Osteoblast (primary cell): ENCODE data around the gene PDE10A. TPM values are rescaled to one million over a fixed set of nuclear protein-coding genes. Genes with fewer than 3 reads are reported as not detected.
"Not testable (repeated sequence)": the region's sequence is repeated elsewhere in the genome, so short reads cannot be mapped to it uniquely, and the experiment has no call there.

Experiments
- DNase-seq: peaks from one replicate; pipeline ENCODE4 v3.0.0; 2011; ENCODE audit warnings: low spot score, mixed read lengths; ENCODE audit not compliant: insufficient read length; ENCODE audit errors: missing footprints
- H2AFZ ChIP-seq: 2 replicates; pipeline ENCODE4 v1.6.0; 2011; ENCODE audit warnings: mild to moderate bottlenecking, low read length
- H3K27ac ChIP-seq: 2 replicates; pipeline ENCODE4 v1.5.1; 2011; ENCODE audit warnings: mild to moderate bottlenecking, low read depth, low read length, moderate library complexity
- H3K27me3 ChIP-seq: 2 replicates; pipeline ENCODE4 v1.6.0; 2012; ENCODE audit warnings: mild to moderate bottlenecking, control low read depth, inconsistent platforms, low read length, moderate library complexity; ENCODE audit not compliant: insufficient read depth
- H3K36me3 ChIP-seq: 2 replicates; pipeline ENCODE4 v1.5.1; 2011; ENCODE audit warnings: mild to moderate bottlenecking, low read length, control low read depth, moderate library complexity; ENCODE audit not compliant: insufficient read depth
- H3K4me1 ChIP-seq: 2 replicates; pipeline ENCODE4 v1.5.1; 2011; ENCODE audit warnings: mild to moderate bottlenecking, low read length, control low read depth, moderate library complexity; ENCODE audit not compliant: insufficient read depth
- H3K4me2 ChIP-seq: 2 replicates; pipeline ENCODE4 v1.6.0; 2011; ENCODE audit warnings: mild to moderate bottlenecking, low read length; ENCODE audit not compliant: insufficient read depth
- H3K4me3 ChIP-seq: fragments of 200-600 bp; sonication (generic); 3 replicates; pipeline ENCODE4 v1.5.1; 2012; ENCODE audit warnings: mild to moderate bottlenecking, low read length, inconsistent platforms; ENCODE audit not compliant: insufficient read depth
- H3K79me2 ChIP-seq: 2 replicates; pipeline ENCODE4 v1.6.0; 2012; ENCODE audit warnings: mild to moderate bottlenecking, low read length, control low read depth, inconsistent platforms; ENCODE audit not compliant: insufficient read depth
- H3K9me3 ChIP-seq: 2 replicates; pipeline ENCODE4 v1.5.1; 2011; ENCODE audit warnings: low read depth, low read length, control low read depth
- H4K20me1 ChIP-seq: 2 replicates; pipeline ENCODE4 v1.6.0; 2012; ENCODE audit warnings: mild to moderate bottlenecking, low read length, control low read depth; ENCODE audit not compliant: insufficient read depth
- CTCF ChIP-seq: IDR thresholded peaks from 2 replicates; pipeline ENCODE4 v1.5.1; 2011; ENCODE audit warnings: mild to moderate bottlenecking, low read depth, low read length, moderate library complexity; ENCODE audit errors: extremely low read depth
- total RNA-seq: library from RNA; depleted of rRNA; stranded (reverse); fragments of >200 nt; gene quantifications from 2 replicates; pipeline ENCODE4 v1.2.3, GENCODE V29; 2012

Gene PDE10A
- total RNA-seq, 1 donor, result 3.3 TPM

DNA sequence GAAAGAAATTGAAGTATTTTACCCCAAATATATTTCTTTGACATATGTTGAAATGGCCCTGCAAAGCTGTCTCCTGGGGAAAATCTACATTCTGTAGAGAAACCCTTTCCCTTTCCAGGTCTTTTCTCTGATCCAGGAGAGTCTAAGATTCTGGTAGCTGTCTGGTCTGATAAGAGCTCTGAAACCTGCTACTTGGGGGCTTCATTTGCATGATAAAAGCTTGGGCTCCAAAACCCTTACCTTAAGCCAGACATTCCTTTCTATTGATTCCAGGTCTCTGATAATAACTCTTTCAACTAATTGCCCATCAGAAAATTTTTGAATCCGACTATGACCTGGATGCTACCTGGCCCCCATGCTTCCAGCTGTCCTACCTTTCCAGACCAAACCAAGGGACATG is 184.5 kb downstream of the PDE10A start:
- H3K4me3 ChIP-seq, result no peak overlapping the region
- no peak overlapping the region for H2AFZ ChIP-seq
- no peaks in the 10 kb centered on the region for H3K36me3 ChIP-seq
- no peaks in the 10 kb centered on the region for H3K9me3 ChIP-seq
- H3K4me2 ChIP-seq, result no peak overlapping the region
- no peak overlapping the region for H3K27ac ChIP-seq
- no peaks in the 10 kb centered on the region for H3K27me3 ChIP-seq
- H3K79me2 ChIP-seq, result no peaks in the 10 kb centered on the region
- TF ChIP-seq CTCF, result no peak
- DNase-seq, result no peak
- no peaks in the 10 kb centered on the region for H3K4me1 ChIP-seq
- H4K20me1 ChIP-seq, result no peaks in the 10 kb centered on the region

DNA sequence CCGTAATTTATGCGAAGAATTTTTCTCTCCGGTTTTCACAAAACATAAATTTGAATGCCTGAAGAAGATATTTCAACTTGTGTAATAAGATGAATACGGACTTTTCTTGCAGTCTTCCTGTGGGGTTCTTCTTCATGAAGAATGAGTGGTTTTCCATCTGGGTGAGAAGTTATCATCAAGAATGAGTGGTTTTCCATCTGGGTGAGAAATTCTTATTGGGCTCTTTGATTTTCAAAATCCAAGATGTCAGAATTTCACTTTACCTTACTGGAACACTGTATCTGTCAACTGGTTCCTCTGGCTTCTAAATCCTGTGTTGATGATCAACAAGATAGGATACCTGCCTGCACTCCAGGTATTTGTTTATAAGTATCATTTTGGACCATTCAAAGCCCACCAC is 193.6 kb downstream of the PDE10A start:
- H3K27ac ChIP-seq, result no peak overlapping the region
- TF ChIP-seq CTCF, result no peak

DNA sequence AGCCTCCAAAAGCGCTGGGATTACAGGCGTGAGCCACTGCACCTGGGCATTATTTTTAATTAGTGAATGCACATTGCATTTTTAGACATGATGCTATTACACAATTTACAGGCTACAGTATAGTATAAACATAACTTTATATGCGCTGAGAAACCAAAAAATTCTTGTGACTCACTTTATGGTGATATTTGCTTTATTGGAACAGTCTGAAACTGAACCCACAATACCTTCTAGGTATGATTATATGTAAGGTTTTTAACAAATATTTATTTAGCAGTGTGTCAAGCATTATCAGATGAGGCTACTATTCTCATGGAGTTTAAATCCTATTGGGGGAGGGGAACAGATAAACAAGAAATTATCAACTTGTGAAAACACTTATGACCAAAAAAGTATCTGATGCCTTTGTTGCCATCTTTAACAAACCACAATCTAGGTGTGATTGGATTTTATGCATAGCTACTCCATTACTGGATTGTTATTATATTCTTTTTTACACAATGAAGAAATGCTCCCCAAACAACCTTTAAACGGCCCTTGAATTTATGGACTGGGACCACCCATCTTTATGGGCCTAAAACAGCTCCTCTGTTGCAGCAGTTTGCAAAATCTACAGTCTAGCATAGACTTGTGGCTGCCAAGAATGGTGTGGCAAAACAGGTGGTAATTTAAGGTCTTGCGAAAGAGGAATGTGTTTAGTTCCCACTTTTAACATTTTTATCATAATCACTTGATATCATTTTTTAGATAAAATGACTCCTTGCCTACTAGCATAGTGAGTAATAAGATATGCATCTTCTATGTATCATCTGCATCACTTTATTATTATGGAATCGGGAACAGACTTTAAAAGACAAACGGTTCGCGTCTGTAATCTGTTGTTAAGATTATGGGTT is 194.5 kb downstream of the PDE10A start:
- Histone ChIP-seq H3K36me3 (no peaks in the 10 kb centered on the region), H3K9me3 (no peaks in the 10 kb centered on the region), H3K79me2 (no peaks in the 10 kb centered on the region), H3K27me3 (no peaks in the 10 kb centered on the region), H4K20me1 (no peaks in the 10 kb centered on the region), H2AFZ (no peak overlapping the region), H3K4me1 (no peaks in the 10 kb centered on the region), H3K4me3 (no peak overlapping the region), H3K27ac (no peak overlapping the region), H3K4me2 (no peak overlapping the region)
- DNase-seq, result no peak
- TF ChIP-seq CTCF, result no peak

More for the DNA sequence above, 193.6 kb downstream of the PDE10A start:
- Histone ChIP-seq H4K20me1 (no peaks in the 10 kb centered on the region), H3K9me3 (no peaks in the 10 kb centered on the region), H3K4me2 (no peak overlapping the region), H3K4me3 (no peak overlapping the region), H2AFZ (no peak overlapping the region), H3K79me2 (no peaks in the 10 kb centered on the region), H3K4me1 (no peaks in the 10 kb centered on the region), H3K27me3 (no peaks in the 10 kb centered on the region), H3K36me3 (no peaks in the 10 kb centered on the region)
- DNase-seq, result no peak

- H3K4me2 ChIP-seq, H3K4me1 ChIP-seq, H3K36me3 ChIP-seq, H3K4me3 ChIP-seq, H2AFZ ChIP-seq, H3K27me3 ChIP-seq, H3K9me3 ChIP-seq, H4K20me1 ChIP-seq, DNase-seq, H3K27ac ChIP-seq, H3K79me2 ChIP-seq: not testable (repeated sequence)
Observed at GRCh38 chr6:165463499-165463898, 199.5 kb downstream of the PDE10A start.

DNA sequence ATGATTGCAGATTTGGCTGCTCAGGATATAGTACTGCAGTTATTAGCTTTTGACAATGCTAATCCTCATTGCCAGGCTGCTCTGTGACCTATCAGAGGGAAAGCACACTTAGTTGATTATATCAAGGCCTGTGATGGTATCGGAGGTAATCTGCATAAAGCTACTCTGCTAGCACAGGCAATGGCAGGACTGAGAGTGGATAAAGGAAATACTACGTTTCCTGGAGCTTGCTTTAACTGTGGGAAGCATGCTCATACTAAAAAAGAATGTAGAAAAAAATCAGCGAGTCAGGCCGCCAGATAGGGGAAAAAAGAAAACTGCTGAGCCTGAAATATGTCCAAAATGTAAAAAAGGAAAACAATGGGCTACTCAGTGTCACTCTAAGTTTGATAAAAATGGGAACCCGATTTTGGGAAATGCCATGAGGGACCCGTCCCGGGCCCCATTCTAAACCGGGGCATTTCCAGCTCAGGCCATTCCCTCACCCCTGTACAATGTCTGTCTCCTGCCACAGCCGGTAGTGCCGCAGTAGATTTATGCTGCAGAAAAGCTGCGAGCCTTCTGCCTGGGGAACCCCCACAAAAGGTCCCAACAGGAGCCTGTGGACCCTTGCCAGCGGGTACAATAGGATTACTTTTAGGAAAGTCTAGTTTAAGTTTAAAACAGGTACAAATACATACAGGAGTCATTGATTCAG is 203.3 kb downstream of the PDE10A start:
- DNase-seq, H2AFZ ChIP-seq, H3K79me2 ChIP-seq, H3K27ac ChIP-seq, H3K4me3 ChIP-seq, H3K27me3 ChIP-seq, H3K36me3 ChIP-seq, H3K9me3 ChIP-seq, H3K4me2 ChIP-seq, H3K4me1 ChIP-seq, H4K20me1 ChIP-seq: not testable (repeated sequence)
